GM19395 (cell line): ENCODE results near the gene AGPAT1.
"Not testable (repeated sequence)": the region's sequence is repeated elsewhere in the genome, so short reads cannot be mapped to it uniquely, and the experiment has no call there.

Experiments used
- ATAC-seq: cut with Tn5 transposase; IDR thresholded peaks from one replicate; pipeline ENCODE4 v1.9.1; 2021; ENCODE audit warnings: mild to moderate bottlenecking, moderate library complexity; ENCODE audit not compliant: unreplicated experiment

AGPAT1 gene

DNA sequence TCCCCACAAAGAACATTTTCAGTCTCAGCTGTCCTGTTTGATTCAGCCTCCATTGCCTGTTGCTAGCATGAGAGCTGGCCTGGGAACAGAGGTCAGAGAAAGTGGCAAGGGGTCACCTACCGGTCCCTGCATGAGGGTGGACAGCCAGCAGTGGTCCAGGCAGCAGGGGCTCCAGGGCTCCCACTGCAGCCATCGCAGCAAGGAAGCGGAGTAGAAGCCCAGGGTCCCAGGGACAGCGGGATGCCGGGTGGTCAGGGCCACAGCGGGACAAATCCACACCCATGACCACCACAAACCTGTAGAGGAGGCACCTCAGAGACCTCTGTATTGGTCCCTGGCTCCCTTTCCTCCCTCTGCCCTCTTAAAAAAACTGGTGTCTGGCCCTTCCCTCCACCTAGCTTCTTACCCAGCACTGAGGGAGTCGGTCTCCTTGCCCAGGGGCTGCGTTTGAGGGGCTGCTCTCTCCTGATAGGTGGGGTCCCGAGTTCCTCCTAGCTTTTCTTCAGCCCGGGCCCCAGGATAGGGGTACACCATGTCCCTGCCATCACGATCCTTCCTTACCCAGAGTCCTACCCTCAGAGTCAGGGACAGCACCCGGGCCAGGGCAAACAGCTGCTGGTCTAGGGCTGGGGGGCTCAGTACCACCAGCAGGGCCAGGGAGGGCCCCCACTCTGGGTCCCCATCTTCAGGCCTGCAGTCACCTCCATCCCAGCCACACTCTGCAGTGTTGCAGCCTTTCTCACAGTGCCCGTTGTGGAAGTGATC, 25.0 kb upstream of the AGPAT1 start:
- no peak for ATAC-seq

GRCh38 chr6:32198866-32199265, 23.0 kb upstream of the AGPAT1 start:
- ATAC-seq, result no peak

DNA sequence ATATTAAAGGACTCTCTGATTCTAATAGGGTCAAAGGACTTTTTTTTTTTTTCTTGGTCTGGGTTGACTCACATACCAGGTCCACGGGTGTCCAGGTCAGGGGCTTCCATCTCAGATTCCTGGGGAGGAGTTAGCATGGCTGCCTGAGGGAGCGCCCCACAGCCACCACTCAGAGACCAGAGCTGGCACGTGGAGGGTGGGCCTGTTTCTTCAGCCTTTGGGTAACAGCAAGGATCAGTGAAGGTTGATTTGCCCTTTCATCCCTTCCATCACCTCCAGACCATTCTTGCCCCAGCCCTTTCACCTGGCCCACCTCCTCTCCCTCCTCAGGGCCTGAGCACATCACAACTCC, 22.4 kb upstream of the AGPAT1 start:
- ATAC-seq, result no peak

DNA sequence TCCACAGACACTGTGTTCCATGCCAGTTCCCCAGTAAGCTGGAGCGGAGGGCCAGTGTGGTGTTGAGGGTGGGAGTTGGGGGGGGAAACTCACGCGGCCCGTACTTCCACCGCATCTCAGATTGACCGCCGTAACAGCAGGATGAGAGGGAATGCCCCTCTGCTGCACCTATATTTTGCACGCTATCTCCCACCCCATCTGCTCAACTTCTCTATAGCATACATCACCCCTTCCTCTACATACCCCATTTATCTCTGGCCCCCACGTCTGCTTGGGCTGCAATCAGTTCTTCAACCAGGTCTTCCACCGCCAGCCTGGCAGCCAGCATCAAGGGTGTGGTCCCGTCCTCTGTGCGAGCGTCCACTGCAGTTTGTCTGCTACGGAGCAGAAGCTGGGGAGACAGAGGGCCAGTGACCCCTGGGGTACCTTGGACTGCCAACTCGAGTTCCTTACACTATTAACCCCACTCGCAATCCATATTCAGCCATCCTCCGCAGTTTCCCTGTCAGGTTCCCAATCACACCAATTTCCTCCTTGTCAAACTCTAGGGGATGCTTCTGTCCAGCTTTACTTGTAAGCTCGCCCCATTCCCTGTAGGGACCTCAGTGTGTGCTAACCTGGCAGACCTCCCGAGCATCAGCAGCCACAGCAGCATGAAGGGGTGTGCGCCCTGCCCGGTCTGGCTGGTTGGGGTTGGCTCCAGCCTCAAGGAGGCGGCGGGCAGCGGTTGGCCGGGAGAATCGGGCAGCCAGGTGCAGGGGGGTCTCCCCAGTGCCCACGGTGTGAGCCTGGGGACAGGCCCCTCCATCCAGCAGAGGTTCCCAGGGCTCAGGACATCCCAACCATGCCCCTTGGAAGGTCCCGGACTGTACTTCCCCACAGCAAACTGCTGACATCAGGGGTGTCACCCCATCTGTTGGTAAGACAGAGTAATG, 21.1 kb upstream of the AGPAT1 start:
- ATAC-seq, result no peak

- ATAC-seq, result peak; percentile 78
Measured at GRCh38 chr6:32195902-32196681, 20.2 kb upstream of the AGPAT1 start.

- no peak for ATAC-seq
Measured at GRCh38 chr6:32195652-32195901, 19.7 kb upstream of the AGPAT1 start.

GRCh38 chr6:32194825-32195651, 19.2 kb upstream of the AGPAT1 start:
- ATAC-seq, result peak; percentile 69

DNA sequence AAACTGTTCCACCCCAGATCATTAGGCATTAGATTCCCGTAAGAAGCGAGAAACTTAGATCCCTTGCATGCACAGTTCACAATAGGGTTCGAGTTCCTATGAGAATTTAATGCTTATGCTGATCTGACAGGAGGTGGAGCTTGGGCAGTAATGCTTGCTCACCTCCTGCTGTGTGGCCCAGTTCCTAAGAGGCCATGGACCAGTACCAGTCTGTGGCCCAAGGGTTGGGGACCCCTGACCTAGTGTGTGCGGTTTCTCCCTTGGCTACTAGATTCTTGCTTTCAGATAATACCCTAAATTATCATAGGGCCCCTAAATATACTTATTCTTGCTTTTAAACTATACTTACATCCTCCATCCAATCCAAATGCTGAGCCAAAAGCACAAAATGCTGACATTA, 18.5 kb upstream of the AGPAT1 start:
- ATAC-seq, result no peak

- not testable (repeated sequence) for ATAC-seq
Measured at GRCh38 chr6:32193096-32193495, 17.2 kb upstream of the AGPAT1 start.

DNA sequence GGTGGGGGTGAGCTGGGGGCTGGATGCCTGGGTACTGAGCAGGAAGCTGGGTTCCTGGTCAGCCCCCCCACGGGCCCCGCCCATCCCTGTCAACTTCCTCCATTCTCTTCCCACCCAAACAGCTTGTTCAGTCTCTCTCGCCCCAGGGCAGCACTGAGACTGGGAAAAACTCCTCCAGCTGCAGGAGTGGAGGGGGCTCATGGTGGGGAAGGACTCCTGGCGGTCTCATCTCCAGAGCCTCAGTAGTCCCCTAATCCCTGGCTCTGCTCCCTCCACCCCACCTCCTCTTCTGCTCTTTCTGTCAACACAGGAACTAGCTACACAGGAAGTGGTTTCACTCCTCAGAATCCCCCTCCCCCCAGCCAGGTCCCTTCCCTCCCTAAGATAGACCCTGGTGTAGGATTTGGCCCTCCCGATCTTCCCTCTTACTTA, 16.7 kb upstream of the AGPAT1 start, which contains the start of gene GPSM3:
TSS of gene GPSM3 (minus strand) at position 36 of the 432 bp plus-strand sequence. CDS start 130 bp downstream, outside the sequence.
- no peak for ATAC-seq

DNA sequence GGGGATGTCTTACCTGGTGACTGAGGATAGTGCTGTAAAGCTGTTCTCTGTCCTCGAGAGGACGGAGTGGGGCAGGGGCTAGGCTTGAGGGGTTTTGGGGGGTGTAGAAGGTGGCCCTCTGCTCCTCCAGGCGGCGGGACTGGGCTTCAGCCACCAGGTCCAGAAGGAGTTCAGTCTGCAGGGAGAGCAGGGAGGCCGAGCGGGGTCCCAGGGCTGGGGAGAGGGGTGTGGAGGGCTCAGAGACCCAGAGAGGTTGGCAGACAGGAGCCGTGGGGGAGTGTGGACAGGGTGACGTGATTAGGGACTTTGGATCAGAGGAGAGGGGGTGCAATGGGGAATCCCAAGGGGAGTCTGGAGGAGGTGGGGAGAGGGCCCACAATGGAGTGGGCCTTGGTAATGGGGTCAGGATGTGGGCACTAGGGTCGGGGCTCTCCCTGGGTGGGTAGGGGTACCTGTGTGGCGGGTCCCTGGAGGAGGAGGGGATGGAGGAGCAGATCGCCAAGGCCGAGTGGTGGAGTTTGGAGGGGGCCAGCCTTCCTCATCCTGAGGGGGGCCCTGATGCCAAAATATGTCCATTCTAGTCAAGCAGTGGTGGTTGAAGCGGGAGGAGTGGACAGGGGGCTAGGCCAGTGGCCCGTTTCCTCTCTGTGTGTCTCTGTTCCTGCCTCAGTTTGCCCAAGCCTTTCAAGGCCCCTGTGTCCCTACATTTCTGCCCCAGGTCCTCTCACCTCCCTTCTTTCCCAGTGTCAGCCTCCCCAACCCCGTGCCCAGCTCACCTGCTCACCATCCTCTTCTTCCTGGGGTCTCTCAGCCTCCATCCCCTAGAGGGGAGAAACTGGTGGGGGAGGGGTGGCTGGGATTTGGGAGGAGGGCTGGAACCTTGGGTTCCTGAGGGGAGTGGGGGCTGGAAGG, 16.1 kb upstream of the AGPAT1 start:
- no peak for ATAC-seq

GRCh38 chr6:32190911-32191677, 15.2 kb upstream of the AGPAT1 start:
- no peak for ATAC-seq

- no peak for ATAC-seq
Measured at GRCh38 chr6:32190054-32190851, 14.4 kb upstream of the AGPAT1 start, which contains the start of gene PBX2. Gene PBX2 (minus strand): TSS chr6:32190202. CDS start chr6:32189915, 287 bp downstream.

DNA sequence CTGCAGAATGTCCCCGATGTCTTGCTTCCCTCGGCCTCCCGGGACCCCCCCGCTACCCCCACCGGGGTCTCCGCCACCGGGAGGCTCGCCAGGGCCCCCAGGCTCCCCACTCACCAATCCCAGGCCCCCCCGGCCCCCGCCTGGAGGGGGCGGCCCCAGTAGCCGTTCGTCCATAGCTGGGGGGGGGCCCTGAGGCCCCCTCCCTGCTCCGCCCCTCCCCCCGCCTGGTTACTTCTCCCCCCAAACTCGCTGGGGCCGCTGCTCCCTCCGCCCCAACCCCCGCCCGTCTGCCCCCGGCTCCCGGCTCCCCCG, 13.8 kb upstream of the AGPAT1 start:
- ATAC-seq, result no peak

GRCh38 chr6:32189069-32189741, 13.3 kb upstream of the AGPAT1 start:
- no peak for ATAC-seq

DNA sequence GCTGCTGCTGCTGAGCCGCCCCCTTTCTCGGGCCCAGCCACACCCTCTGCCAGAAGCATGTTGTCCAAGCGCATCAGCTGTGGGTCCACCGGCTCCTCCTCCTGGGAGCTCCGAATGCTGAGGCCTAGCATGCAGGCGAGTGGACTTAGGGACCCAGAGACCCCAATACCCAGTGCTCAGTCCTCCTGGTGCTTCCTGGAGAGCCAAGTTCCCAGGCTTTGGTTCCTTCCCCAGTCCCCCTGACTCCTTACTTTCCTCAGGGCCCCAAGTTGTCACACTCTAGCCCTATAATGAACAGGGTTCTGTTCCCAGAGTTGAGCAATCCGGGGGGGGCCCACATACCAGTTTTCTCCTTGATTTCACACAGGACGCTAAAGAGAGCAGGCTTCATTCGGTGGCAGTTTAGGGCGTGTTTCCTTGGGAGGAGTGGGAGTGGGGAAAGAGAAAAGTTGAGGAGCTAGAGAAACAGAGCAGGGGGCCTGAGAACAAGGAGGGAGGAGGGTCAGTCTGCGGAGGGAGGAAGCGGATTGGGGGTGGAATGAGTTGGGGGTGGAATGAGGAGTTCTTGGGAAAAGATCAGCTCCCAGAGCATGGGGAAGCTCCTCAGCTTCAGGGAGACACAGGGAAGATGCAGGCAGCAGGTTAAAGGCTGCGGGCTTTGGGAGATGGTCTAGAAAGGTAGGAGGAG, 12.6 kb upstream of the AGPAT1 start:
- ATAC-seq, result no peak
